Endothelial cell (in vitro differentiated cells): ENCODE results near the gene RAET1E. TPM values are rescaled to one million over a fixed set of nuclear protein-coding genes. Genes with fewer than 3 reads are reported as not detected.
"Not testable (repeated sequence)": the region's sequence is repeated elsewhere in the genome, so short reads cannot be mapped to it uniquely, and the experiment has no call there.

Experiments used
- DNase-seq: peaks from one replicate; pipeline ENCODE4 v3.0.0; 2021; ENCODE audit warnings: low spot score
- H3K27ac Mint-ChIP-seq: one replicate; pipeline ENCODE4 v1.8.0; 2021; ENCODE audit warnings: mixed read lengths, inconsistent platforms; ENCODE audit not compliant: unreplicated experiment
- H3K27me3 Mint-ChIP-seq: one replicate; pipeline ENCODE4 v1.8.0; 2021; ENCODE audit warnings: mild to moderate bottlenecking, moderate library complexity, mixed read lengths, inconsistent platforms; ENCODE audit not compliant: unreplicated experiment
- H3K36me3 Mint-ChIP-seq: one replicate; pipeline ENCODE4 v1.8.0; 2021; ENCODE audit warnings: mild to moderate bottlenecking, low read depth, mixed read lengths, inconsistent platforms; ENCODE audit not compliant: unreplicated experiment
- H3K4me1 Mint-ChIP-seq: one replicate; pipeline ENCODE4 v1.8.0; 2021; ENCODE audit warnings: mild to moderate bottlenecking, mixed read lengths, inconsistent platforms; ENCODE audit not compliant: unreplicated experiment
- H3K4me3 Mint-ChIP-seq: one replicate; pipeline ENCODE4 v1.8.0; 2021; ENCODE audit warnings: mild to moderate bottlenecking, mixed read lengths, inconsistent platforms; ENCODE audit not compliant: unreplicated experiment
- H3K9me3 Mint-ChIP-seq: one replicate; pipeline ENCODE4 v1.8.0; 2021; ENCODE audit warnings: mixed read lengths, inconsistent platforms; ENCODE audit not compliant: unreplicated experiment
- total RNA-seq: library from RNA; stranded (reverse); fragmentation: NEBNext Ultra II Directional; extraction: Animal tissue kit (Norgen Biotek cat#: 25700); gene quantifications from one replicate; pipeline ENCODE4 v1.2.1, GENCODE V29; 2021; ENCODE audit not compliant: unreplicated experiment
- TF ChIP-seq, protein P1 (sequence below): fragments of 200-600 bp; sonication (generic); IDR thresholded peaks from one replicate; pipeline ENCODE4 v1.5.0; 2021; ENCODE audit warnings: antibody characterized with exemption; ENCODE audit not compliant: unreplicated experiment

The RAET1E gene
- total RNA-seq, 1 donor from 2014 or later = 0.28 TPM

DNA sequence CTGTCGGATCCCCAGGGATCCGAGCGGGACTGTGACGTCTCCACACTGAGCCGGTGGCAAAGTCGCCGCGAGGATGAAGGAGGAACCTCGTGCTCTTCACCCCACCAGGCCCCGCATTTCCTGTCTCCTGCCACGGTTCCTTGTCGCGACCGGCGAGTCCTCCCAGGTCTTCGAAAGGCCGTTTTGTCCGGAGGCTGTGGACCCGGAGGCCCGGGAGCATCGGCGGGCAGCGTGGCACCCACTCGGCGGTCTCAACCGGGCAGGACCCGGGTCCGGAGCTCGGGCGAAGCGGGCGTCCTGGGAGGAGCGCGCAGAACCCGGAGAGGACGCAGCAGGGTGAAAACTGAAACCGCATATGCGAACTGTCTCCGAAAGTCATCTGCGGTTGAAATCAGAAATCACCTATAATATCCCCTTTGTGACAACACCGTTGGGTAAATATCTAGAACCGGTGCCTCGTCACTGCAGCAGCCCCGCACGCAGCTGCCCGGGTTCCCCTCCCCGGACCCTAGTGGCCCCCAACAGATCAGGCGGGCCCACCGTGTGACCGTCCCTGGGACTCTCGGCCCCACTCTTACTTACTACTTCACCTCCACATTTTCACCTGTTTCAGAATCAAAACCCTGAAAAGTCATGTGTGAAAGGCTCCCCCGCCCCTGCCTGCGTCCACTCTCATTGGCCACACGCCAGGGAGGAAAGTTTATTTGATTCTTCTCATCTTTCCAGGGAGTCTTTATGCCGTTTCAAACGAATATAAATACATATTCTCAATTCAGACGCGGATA lies 40.9 kb upstream of the RAET1E start:
- TF ChIP-seq, protein P1, sequence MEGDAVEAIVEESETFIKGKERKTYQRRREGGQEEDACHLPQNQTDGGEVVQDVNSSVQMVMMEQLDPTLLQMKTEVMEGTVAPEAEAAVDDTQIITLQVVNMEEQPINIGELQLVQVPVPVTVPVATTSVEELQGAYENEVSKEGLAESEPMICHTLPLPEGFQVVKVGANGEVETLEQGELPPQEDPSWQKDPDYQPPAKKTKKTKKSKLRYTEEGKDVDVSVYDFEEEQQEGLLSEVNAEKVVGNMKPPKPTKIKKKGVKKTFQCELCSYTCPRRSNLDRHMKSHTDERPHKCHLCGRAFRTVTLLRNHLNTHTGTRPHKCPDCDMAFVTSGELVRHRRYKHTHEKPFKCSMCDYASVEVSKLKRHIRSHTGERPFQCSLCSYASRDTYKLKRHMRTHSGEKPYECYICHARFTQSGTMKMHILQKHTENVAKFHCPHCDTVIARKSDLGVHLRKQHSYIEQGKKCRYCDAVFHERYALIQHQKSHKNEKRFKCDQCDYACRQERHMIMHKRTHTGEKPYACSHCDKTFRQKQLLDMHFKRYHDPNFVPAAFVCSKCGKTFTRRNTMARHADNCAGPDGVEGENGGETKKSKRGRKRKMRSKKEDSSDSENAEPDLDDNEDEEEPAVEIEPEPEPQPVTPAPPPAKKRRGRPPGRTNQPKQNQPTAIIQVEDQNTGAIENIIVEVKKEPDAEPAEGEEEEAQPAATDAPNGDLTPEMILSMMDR = no peak
- peaks cover 14% of the 10 kb centered on the region for H3K4me1 Mint-ChIP-seq
- peak overlapping the region; percentile 86 for H3K4me3 Mint-ChIP-seq
- peak overlapping the region; percentile 16 for H3K27ac Mint-ChIP-seq
- no peak for DNase-seq
- H3K9me3 Mint-ChIP-seq = no peaks in the 10 kb centered on the region
- no peaks in the 10 kb centered on the region for H3K36me3 Mint-ChIP-seq
- H3K27me3 Mint-ChIP-seq = peaks cover 43% of the 10 kb centered on the region

DNA sequence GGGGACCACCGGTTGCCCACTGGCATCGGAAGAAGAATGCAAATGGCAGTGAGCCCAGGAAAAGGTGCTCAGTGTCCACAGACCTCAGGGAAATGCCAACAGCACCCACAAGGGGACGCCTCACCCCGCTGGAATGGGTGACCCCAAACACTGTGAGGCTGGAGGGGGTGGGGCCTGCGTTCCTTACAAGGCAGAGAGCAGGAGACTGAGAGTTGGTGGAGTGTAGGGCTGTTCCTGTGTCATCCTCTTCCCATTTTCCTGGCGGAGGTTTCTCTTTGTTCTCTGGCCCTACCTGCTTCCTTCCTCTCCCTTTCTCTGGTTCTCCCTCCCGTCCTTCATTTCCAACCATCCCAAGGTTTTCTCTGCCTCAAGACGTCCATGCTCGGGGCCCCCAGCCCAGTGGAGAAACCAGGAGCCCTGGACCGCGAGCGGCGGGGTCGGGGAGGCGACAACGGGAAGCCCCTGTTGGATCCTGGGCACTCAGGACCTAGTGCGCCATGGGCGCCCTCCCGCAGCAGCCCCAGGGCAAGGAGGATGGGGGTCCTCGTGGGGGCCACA lies 40.2 kb upstream of the RAET1E start:
- not testable (repeated sequence) for H3K9me3 Mint-ChIP-seq, H3K4me3 Mint-ChIP-seq, H3K36me3 Mint-ChIP-seq, H3K27ac Mint-ChIP-seq, DNase-seq
- Mint-ChIP-seq H3K4me1 (peaks cover 16% of the 10 kb centered on the region), H3K27me3 (peaks cover 43% of the 10 kb centered on the region)

DNA sequence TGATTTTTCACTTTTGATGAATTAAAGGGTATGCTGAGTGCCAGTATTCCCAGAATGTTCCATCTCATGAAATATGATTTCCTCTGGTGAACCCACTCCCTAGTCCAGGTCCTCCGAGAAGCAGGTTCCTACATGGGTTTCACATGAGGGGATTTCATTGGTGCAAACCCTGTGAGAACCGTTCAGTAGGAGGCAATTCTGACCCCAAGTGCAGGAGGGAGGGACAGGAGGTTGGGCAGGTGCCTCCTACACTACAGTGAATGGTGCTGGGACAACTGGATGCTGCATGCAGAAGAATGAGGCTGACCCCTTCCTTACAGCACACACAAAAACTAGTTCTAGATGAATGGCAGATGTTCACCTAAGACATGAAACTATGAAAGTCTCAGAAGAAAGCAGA lies 38.8 kb upstream of the RAET1E start:
- no peak overlapping the region for H3K4me3 Mint-ChIP-seq
- no peak overlapping the region for H3K27ac Mint-ChIP-seq
- TF ChIP-seq, protein P1 = no peak
- H3K36me3 Mint-ChIP-seq = no peaks in the 10 kb centered on the region
- H3K27me3 Mint-ChIP-seq = peaks cover 42% of the 10 kb centered on the region
- H3K9me3 Mint-ChIP-seq = no peaks in the 10 kb centered on the region
- DNase-seq = no peak
- H3K4me1 Mint-ChIP-seq = peaks cover 9% of the 10 kb centered on the region

DNA sequence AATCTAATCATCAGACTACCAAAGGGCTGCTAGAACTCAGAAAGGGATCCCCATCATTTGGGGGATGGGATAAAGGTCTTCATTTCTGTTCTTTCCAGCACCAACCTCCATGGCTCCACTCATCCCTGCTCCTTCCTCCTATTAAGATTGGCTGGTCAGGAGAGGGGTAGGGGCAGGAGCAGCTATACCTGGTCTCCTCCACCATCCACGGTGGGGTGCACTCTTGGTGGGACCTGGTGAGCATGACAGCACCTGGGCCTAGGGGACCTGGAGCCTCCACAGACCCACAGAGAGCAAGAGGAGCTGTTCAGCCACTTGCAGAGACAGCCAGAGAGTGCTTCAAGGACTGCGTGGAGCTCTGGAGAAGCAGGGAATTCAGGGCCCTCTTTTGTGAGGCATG lies 37.8 kb upstream of the RAET1E start:
- TF ChIP-seq, protein P1 = no peak
- Mint-ChIP-seq H3K27ac (no peak overlapping the region), H3K9me3 (no peaks in the 10 kb centered on the region), H3K4me3 (no peak overlapping the region), H3K4me1 (peaks cover 9% of the 10 kb centered on the region), H3K27me3 (peaks cover 36% of the 10 kb centered on the region), H3K36me3 (no peaks in the 10 kb centered on the region)
- no peak for DNase-seq

DNA sequence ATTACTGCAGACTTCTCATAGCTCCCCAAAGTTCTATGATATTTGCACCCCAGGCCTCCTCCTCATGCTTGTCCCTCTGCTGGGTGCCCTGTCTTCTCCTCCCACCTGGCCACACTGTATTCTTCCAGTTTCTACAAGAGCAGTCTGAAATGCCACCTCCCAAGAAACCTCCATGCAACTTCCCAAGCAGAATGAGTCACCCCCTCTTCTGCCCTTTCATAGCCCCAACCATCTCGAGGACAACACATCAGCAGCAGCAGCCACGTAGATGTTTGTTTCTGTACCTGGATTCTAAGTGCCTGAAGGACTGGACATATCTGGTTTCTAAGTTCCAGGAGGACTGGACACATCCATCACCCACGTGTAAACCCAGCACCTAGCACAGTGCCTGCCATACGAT lies 37.3 kb upstream of the RAET1E start:
- H3K4me3 Mint-ChIP-seq = no peak overlapping the region
- H3K27me3 Mint-ChIP-seq = peaks cover 32% of the 10 kb centered on the region
- H3K36me3 Mint-ChIP-seq = no peaks in the 10 kb centered on the region
- H3K27ac Mint-ChIP-seq = no peak overlapping the region
- TF ChIP-seq, protein P1 = no peak
- no peaks in the 10 kb centered on the region for H3K9me3 Mint-ChIP-seq
- DNase-seq = no peak
- H3K4me1 Mint-ChIP-seq = peaks cover 9% of the 10 kb centered on the region
